Small intestine (tissue), 7 donors: ENCODE results near the gene RYR2. TPM values are rescaled to one million over a fixed set of nuclear protein-coding genes. Genes with fewer than 3 reads are reported as not detected.

ENCODE experiments used
- DNase-seq, 2 donors: peaks; one replicate each; pipeline versions ENCODE4 v3.0.0 to v3.0.0-alpha.2; 2013
- FAIRE-seq: peaks from 2 replicates; lab custom pipeline; 2012; peaks lifted over from hg19 to GRCh38; lab: Jason Lieb, UNC
- H3K27ac ChIP-seq, 3 donors: one replicate each; pipeline ENCODE4 v1.5.1; 2013; ENCODE audit warnings: low read length in 2 of 3, mild to moderate bottlenecking in 2 of 3, control low read depth in 1 of 3, inconsistent platforms in 1 of 3, low read depth in 1 of 3, moderate library complexity in 1 of 3
- H3K27me3 ChIP-seq, 3 donors: one replicate each; pipeline ENCODE4 v1.6.1; 2013; ENCODE audit warnings: low read length in 3 of 3, inconsistent platforms in 1 of 3; ENCODE audit not compliant: control insufficient read depth in 3 of 3, insufficient read depth in 3 of 3
- H3K36me3 ChIP-seq, 3 donors: one replicate each; pipeline ENCODE4 v1.6.1; 2013; ENCODE audit warnings: low read length in 3 of 3, inconsistent platforms in 1 of 3, low read depth in 1 of 3, mild to moderate bottlenecking in 1 of 3, moderate library complexity in 1 of 3; ENCODE audit not compliant: control insufficient read depth in 3 of 3, insufficient read depth in 2 of 3
- H3K4me1 ChIP-seq, 3 donors: one replicate each; pipeline ENCODE4 v1.6.1; 2013; ENCODE audit warnings: low read length in 2 of 3, inconsistent platforms in 1 of 3, low read depth in 1 of 3, mild to moderate bottlenecking in 1 of 3, moderate library complexity in 1 of 3; ENCODE audit not compliant: control insufficient read depth in 3 of 3, insufficient read depth in 2 of 3
- H3K4me3 ChIP-seq, 3 donors: one replicate each; pipeline ENCODE4 v1.5.1; 2013; ENCODE audit warnings: low read length in 3 of 3, control low read depth in 1 of 3, inconsistent platforms in 1 of 3, low read depth in 1 of 3, mild to moderate bottlenecking in 1 of 3, moderate library complexity in 1 of 3
- H3K9me3 ChIP-seq, 2 donors: one replicate each; pipeline ENCODE4 v1.6.1; 2013; ENCODE audit warnings: low read depth in 1 of 2, low read length in 1 of 2; ENCODE audit not compliant: control insufficient read depth in 2 of 2, insufficient read depth in 1 of 2
- WGBS, 3 donors: extraction: QIAGEN DNeasy Blood & Tissue Kit; methylation state at CpG; one replicate each; pipeline ENCODE4 v1.1.7; 2013; 5-methylcytosine and 5-hydroxymethylcytosine counted together
- polyA plus RNA-seq, 4 donors: library from polyadenylated mRNA; stranded (reverse) in 3 of 4; unstranded in 1 of 4; fragments of 200-250 nt in 3 of 4; fragments of 120-200 nt in 1 of 4; gene quantifications; one replicate each; pipeline versions ENCODE4 v1.2.1 to v1.2.3, GENCODE V29; 2013
- donor health status: healthy with polysubstance abuse.
- donor health status: control.
- donor health status: control.
- donor health status: Bipolar disorder and iron deficiency.
- donor health status: healthy.

The RYR2 gene
- polyA plus RNA-seq, 4 donors = 0.22 to 1.5 (median 0.62) TPM

DNA sequence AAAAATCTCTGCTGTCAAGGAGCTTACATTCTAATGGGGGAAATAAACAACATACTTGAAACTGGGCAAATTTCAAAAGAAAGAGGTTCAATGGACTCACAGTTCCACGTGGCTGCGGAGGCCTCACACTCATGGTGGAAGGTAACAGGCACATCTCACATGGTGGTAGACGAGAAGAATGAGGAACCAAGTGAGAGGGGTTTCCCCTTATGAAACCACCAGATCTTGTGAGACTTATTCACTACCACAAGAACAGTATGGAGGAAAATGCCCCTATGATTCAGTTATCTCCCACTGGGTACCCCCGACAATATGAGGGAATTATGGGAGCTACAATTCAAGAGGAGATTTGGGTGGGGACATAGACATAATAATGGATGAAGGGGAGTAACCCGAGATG lies 622.4 kb downstream of the RYR2 start:
- no peaks in the 10 kb centered on the region for H3K36me3 ChIP-seq
- no peaks in the 10 kb centered on the region for H3K27me3 ChIP-seq
- 73 to 78% (median 75%) methylated on average over 5 of the region's 5 CpGs for WGBS, 3 donors
- H3K27ac ChIP-seq = no peak overlapping the region
- no peaks in the 10 kb centered on the region for H3K4me1 ChIP-seq
- no peak overlapping the region for H3K4me3 ChIP-seq
- FAIRE-seq = no peak
- H3K9me3 ChIP-seq = no peaks in the 10 kb centered on the region
- no peak for DNase-seq

DNA sequence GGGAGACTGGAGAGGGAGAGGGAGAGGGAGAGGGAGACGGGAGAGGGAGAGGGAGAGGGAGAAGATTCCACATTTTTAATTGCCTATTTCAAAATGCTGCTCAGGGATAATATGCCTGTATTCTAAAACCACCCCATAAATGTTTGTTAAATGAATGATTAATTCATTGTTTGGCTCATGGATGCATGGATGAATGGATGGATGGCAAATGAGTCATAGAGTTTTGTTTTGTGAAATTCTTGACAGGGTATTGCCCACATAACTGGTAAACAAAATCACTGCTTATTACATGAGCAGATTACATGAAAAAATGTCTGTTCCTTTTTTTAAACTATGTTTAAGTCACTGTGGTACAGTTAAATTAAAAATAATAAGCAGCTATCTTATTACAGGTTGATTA lies 628.3 kb downstream of the RYR2 start:
- Histone ChIP-seq H3K27ac (no peak overlapping the region), H3K9me3 (no peaks in the 10 kb centered on the region), H3K36me3 (no peaks in the 10 kb centered on the region), H3K4me1 (no peaks in the 10 kb centered on the region), H3K4me3 (no peak overlapping the region), H3K27me3 (peaks cover 0 to 2% (median 0%) of the 10 kb centered on the region in 3 donors)
- DNase-seq (no peak), FAIRE-seq (no peak)
- WGBS, 3 donors = 63 to 83% (median 80%) methylated on average over 1 of the region's 1 CpG

DNA sequence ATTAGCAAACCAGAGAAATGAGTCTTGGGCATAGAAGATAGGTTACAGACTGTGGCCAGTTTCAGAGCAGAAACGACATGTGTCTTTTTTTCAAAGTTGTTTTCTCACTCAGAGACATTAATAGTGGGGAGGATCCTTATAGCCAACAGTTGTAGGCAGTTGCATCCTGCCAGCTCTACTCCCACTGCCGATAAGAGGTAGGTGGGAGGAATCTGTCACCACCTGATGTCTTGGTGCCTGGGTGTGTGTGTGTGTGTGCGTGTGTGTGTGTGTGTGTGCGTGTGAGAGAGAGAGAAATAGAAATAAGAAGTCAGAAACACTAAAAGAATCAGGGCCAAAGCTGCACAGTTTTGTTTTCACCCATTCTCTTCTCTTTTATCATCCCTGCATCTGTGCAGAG lies 629.3 kb downstream of the RYR2 start:
- Histone ChIP-seq H3K27me3 (peaks cover 0 to 2% (median 0%) of the 10 kb centered on the region in 3 donors), H3K27ac (no peak overlapping the region), H3K4me3 (no peak overlapping the region), H3K36me3 (no peaks in the 10 kb centered on the region), H3K4me1 (no peaks in the 10 kb centered on the region), H3K9me3 (no peaks in the 10 kb centered on the region)
- FAIRE-seq (no peak), DNase-seq (no peak)
- whole genome bisulfite sequencing, 3 donors = 74 to 81% (median 77%) methylated on average over 4 of the region's 4 CpGs

DNA sequence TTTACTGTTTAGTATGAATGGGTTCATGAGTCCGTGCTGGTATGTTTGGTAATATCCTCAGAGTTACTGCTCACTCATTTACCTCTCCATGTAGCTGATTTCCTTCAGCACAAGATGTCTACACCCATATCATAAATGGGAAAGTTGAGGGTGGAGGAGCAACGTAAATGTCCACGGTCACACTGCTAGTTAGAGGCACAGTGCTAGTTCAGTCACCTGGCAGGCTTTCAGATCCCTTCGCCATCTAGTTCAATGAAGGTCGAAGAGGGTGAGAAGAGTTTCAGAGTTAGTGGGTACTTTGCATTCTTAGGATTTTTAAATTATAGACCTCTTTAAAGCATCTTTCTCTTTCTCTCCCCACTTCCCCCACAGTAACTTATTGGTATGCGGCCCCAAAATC lies 630.0 kb downstream of the RYR2 start:
- Histone ChIP-seq H3K27me3 (peaks cover 0 to 2% (median 0%) of the 10 kb centered on the region in 3 donors), H3K27ac (no peak overlapping the region), H3K36me3 (no peaks in the 10 kb centered on the region), H3K4me1 (no peaks in the 10 kb centered on the region), H3K4me3 (no peak overlapping the region), H3K9me3 (no peaks in the 10 kb centered on the region)
- FAIRE-seq = no peak
- WGBS, 3 donors = 83 to 87% (median 84%) methylated on average over 6 of the region's 6 CpGs
- no peak for DNase-seq

DNA sequence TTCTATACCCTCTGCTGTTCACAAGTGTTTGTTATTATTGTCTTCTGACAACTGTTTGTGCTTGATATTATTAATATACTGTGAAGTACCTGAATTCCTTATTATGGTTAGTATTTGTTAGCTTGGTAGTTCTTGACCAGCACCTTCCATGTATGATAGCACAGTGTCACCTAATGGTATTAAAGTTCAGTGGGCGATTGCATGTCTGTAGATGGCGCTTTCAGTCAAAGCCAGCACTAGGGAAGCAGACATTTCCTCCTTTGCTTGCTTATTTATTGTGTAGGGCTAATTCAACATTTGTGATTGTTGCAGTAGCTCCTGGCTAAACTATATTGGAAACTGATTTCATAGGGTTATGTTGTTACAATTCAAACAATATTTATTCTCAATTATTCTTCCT lies 630.8 kb downstream of the RYR2 start:
- Histone ChIP-seq H3K4me1 (peaks cover 0 to 2% (median 0%) of the 10 kb centered on the region in 3 donors), H3K27me3 (peaks cover 0 to 2% (median 0%) of the 10 kb centered on the region in 3 donors), H3K9me3 (no peaks in the 10 kb centered on the region), H3K36me3 (no peaks in the 10 kb centered on the region), H3K27ac (no peak overlapping the region), H3K4me3 (no peak overlapping the region)
- DNase-seq = peak; percentile 52 to 62
- no peak for FAIRE-seq
- WGBS, 3 donors = 7 to 47% (median 12%) methylated on average over 2 of the region's 2 CpGs

DNA sequence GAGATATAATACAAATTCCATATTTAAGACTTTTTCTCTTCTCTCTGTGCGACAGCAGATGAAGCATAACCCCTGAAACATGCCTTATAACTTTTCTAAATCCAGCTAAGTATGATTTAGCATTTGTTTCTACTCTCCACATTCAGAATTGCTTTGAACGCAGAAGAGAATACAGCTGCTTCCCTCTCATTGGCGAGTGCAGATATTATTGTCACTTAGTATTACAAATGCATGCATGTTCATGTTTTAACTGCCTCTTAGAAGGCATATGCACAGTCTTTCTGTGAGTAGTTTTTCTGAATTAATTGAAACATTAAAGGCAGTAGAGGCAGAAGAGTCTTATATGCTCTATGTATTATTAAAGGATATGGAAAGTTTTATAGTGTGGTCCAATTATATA lies 631.6 kb downstream of the RYR2 start:
- DNase-seq = no peak
- WGBS, 3 donors = 73 to 92% (median 83%) methylated on average over 3 of the region's 3 CpGs
- Histone ChIP-seq H3K4me3 (no peak overlapping the region), H3K27ac (no peak overlapping the region), H3K36me3 (no peaks in the 10 kb centered on the region), H3K9me3 (no peaks in the 10 kb centered on the region), H3K4me1 (peaks cover 0 to 2% (median 0%) of the 10 kb centered on the region in 3 donors), H3K27me3 (peaks cover 0 to 2% (median 0%) of the 10 kb centered on the region in 3 donors)
- FAIRE-seq = no peak

DNA sequence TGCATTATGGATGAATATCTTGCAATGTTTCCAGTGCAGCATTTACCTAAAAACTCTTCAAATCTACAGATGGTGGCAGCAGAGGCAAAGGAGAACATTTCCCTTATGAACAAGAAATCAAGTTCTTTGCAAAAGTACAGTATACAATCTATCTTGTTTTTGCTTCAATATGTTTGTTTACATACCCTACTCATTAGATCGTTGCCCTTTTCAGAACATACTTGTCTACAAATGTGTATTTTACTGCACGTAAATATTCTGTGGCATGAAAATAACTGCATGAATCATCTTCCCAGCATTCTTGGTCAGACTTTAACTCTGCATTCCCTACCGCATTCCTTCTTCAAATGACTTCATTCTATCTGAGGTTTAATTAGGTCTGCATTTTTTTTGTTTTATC lies 636.0 kb downstream of the RYR2 start:
- Histone ChIP-seq H3K4me3 (no peak overlapping the region), H3K27ac (no peak overlapping the region), H3K4me1 (peaks cover 0 to 2% (median 0%) of the 10 kb centered on the region in 3 donors), H3K27me3 (no peaks in the 10 kb centered on the region), H3K36me3 (no peaks in the 10 kb centered on the region), H3K9me3 (no peaks in the 10 kb centered on the region)
- WGBS, 3 donors = 17 to 34% (median 28%) methylated on average over 3 of the region's 3 CpGs
- DNase-seq = peak; percentile 54 to 61
- no peak for FAIRE-seq

DNA sequence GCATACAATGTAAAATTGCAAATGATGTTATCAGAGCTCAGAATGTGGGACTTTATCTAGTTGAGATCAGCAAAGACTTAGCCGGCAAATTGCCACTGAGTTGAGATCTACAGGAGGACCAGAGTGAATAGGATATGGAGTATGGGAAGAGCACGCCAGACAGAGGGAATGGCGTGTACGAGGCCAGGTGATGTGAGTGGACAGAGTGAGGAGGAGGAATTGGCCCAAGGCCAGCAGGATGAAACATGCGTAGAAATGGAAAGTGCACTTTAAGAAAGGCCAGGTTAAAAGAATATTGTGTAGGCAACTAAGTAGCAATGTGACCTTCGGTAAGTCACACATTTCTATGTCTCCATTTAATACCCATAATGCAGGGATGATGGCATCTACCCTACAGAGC lies 637.7 kb downstream of the RYR2 start:
- DNase-seq = no peak
- Histone ChIP-seq H3K27me3 (no peaks in the 10 kb centered on the region), H3K4me3 (no peak overlapping the region), H3K27ac (no peak overlapping the region), H3K4me1 (peaks cover 0 to 2% (median 0%) of the 10 kb centered on the region in 3 donors), H3K9me3 (no peaks in the 10 kb centered on the region), H3K36me3 (no peaks in the 10 kb centered on the region)
- FAIRE-seq = no peak
- 84 to 95% (median 92%) methylated on average over 6 of the region's 6 CpGs for WGBS, 3 donors

DNA sequence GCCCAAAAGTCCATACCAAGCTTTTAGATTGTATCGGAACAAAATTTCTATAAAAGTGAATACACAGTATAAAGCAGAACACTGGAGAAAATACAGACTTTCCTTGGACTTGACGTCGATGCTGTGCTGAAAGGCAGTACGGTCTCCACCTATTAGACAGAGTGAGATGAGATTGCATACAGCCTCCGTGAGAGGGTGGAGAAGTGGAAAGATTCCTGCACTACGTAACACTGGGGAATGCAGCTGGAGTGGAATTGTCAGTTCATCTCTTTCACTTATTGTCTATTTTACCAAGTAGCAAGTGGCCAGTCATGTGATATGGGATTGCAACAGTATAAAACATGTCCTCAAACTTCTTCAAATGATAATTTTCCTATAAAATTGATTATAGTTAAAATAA lies 639.2 kb downstream of the RYR2 start:
- Histone ChIP-seq H3K4me3 (no peak overlapping the region), H3K27me3 (no peaks in the 10 kb centered on the region), H3K9me3 (no peaks in the 10 kb centered on the region), H3K36me3 (no peaks in the 10 kb centered on the region), H3K27ac (no peak overlapping the region), H3K4me1 (peaks cover 0 to 11% (median 0%) of the 10 kb centered on the region in 3 donors)
- FAIRE-seq (no peak), DNase-seq (no peak)
- 91 to 96% (median 94%) methylated on average over 6 of the region's 6 CpGs for WGBS, 3 donors
